ENCODE measurements around the gene PCMTD2.

Gene PCMTD2

DNA sequence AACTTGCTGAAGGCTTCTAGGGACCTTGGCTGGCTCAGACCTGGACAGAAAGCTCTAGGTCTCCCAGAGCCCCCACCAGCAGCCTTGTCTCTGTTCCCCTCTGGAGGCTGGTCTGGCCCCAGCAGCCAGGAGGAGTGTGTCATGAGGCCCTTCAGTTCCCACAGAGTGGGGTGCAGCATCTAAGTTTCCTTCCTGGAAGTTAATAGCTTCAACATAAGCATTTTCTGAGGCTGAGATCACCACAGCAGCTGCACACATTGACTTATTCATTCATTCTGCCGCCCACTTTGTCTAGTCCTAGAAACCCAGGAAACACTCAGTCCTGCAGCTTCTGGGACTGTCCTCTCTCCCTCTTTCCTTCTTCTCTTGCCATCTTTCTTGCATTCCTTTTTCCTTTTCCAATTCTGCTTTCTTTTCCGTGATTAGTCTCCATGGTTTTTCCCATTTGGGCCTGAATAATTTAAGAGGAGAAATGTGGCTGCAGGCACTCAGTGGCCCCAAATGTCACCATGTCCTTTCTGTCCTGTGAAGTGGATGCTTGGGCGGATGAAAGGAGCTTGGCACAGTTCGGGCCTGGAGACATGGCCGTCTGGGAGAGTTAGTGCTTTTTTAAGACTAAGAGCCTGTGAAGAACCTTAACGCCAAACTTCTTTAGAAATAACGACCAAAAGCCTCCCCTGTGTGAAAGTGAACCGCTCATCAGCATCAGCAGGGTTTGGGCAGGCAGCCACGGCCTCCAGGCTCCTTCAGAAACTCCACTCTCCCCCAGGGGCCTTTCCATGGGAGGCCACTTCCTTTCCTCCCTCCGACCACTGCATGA, 31.0 kb upstream of the PCMTD2 start:
- no peak for DNase-seq (ENCODE audit: low read depth)
- no peak for TF ChIP-seq CTCF (IDR thresholded peaks at IDR 0.05; ENCODE audit: insufficient read depth, low read depth, low read length, missing control alignments)

DNA sequence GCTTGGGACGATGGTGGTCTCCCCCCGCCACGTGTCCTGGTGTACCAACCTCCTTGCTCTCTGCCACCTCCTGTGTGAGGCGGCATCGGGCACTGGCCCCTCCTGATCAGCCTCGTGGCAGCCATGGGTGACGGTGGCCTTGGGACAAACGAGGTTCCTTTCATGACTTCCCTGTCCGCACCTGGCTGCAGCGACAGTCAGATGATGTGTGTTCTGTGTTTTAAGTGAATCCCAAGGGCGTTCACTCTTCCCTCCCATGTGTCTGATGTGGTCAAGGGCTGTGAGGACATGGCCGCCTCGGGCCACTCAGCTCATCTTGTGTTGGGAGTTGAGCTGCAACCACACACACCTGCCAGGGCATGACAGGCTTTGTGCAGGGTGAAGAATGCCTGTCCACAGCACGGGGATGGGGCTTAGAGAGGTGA, 30.4 kb upstream of the PCMTD2 start:
- TF ChIP-seq CTCF (IDR thresholded peaks at IDR 0.05; ENCODE audit: insufficient read depth, low read depth, low read length, missing control alignments): no peak
- H3K4me3 ChIP-seq (ENCODE audit: low read depth, low read length): no peak overlapping the region
- DNase-seq (ENCODE audit: low read depth): no peak

More for the DNA sequence above, 31.0 kb upstream of the PCMTD2 start:
- H3K4me3 ChIP-seq (ENCODE audit: low read depth, low read length): no peak overlapping the region

DNA sequence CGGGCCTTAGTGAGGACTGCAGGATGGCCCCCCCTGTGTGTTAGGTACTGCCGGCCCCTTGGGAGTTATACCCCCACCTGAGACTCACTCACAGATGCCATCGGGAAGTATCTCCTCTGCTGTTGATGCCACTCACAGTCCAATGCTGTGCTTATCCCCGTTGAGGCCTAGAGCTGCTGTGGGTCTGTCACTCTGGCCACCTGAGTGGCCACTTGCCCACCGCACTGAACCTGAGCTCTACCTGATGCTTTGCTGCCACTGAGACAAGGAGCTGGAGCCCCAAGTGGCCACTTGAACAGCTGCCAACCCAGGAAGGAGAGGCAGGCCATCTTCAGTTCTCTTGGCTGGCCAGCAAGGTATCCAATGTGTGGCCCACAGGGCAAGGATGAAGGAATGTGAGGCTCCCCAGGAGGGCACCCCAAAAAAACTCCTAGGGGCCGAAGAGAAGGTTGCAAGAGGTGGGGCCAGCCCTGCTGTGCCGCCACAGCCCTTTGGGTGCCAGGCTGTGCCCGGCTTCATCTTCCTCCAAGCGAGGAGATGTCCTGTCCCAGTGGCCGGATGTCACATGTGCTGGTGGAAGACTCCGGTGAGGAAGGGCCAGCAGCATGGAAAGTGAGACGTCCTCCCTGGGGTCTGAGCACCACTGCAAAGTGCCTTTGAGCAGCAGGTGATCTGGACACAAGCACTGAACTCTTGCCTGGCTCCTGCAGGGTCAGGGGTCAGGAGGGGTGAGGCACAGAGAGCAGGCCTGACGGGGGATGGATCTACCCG, 29.5 kb upstream of the PCMTD2 start:
- H3K4me3 ChIP-seq (ENCODE audit: low read depth, low read length): no peak overlapping the region
- no peak for TF ChIP-seq CTCF (IDR thresholded peaks at IDR 0.05; ENCODE audit: insufficient read depth, low read depth, low read length, missing control alignments)
- DNase-seq (ENCODE audit: low read depth): no peak

DNA sequence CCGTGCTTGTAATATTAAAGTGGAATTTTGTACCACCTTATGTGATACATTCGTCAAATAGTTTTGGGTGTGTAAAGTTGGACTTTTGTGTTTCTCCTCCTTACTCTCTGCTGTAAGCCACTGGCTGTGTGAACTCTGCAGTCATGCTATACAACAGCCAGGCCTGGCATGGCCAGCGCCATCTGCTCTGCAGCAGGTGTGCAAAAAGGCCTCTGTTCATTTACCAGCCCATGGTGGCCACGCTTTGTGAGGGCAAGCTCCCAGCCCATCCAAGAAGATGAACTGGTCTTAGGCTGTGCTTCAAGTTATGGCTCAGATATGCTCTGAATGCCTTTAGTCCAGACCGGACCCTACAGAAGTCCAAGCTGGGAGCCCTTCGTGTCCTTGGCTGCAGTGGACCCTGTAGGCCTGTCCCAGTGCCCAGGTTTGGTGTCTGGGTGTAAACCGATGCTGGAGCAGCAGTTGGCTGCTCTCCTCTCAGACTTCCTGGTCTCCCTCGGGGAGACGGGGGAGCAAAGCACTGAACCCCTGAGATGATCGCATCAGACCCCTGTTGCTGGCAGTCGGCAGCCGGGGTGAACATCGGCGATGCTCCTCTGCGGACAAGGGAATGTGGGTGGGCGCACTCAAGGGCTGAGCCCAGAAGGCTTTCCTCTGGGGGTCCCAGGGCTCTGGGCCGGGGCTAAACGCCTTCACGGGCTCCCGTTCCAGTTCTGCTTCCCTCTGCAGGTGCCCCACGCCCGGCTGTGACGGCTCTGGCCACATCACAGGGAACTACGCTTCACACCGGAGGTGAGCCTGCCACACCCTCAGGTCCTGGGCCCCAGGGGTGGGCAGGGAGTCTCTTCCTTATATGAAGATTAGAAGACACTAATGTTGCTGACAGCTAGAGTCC, 28.6 kb upstream of the PCMTD2 start:
- no peak overlapping the region for H3K4me3 ChIP-seq (ENCODE audit: low read depth, low read length)
- DNase-seq (ENCODE audit: low read depth): no peak
- TF ChIP-seq CTCF (IDR thresholded peaks at IDR 0.05; ENCODE audit: insufficient read depth, low read depth, low read length, missing control alignments): no peak

DNA sequence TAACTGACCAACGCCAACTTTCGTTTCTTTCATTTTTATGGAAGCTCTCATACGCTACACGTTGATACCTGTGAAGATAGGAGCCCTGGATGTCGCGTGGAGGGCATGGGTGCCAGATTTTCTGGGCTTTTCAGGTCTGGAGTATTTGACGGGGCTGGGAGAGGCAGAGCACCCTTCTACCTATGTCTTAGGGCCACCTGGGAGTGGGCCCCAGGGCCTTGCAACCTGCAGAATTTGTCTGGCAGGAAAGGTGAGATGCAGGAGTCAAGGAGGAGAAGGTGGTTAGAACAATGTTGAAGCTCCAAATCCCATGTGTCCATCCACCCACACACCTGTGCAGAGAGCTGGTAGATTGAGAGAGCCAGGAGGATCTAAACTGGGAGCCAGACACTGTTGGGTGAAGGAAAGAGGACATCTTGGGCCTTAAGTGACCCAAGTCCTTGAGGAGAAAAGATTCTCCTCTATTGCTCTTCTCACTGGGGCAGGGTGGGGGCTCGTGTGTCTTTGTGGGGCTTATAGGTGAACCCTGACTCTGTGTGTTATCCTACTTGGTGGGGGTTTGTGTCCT, 27.4 kb upstream of the PCMTD2 start:
- no peak overlapping the region for H3K4me3 ChIP-seq (ENCODE audit: low read depth, low read length)
- TF ChIP-seq CTCF (IDR thresholded peaks at IDR 0.05; ENCODE audit: insufficient read depth, low read depth, low read length, missing control alignments): no peak
- DNase-seq (ENCODE audit: low read depth): no peak

DNA sequence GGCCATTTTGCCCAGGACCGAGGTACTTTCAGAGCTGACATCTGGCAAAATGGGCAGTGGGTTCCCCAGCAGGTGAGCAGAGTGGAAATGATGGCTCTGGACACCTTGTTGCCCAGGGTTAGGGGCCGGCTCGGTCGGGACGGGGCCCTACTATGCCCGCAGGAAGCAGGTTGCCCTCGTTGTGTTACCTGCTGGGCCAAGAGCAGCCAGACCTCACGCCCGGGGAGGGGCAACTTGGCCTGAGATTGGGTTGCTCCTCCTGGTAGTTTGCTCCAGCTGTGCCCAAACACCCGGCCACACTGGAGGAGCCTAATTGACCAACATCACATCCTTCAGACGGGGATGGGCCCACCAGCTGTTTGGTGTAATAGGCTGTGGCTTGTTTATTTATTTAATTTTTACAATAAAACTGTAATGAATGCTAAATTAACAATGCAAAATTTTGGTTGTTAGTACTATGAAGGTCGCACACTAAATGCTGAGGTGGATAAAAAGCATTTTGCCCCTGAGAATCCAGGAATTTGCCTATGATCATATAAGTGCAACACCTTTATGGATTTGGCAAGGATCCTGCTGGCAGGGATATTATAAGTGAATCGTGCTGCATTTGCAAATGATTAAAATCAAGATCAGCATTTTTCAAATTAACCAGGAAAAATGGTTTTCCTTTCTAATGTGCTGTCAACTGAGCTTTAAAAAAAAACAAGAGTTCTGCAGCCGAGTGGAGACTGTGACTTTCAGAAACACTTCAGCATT, 26.6 kb upstream of the PCMTD2 start:
- DNase-seq (ENCODE audit: low read depth): no peak
- H3K4me3 ChIP-seq (ENCODE audit: low read depth, low read length): no peak overlapping the region
- TF ChIP-seq CTCF (IDR thresholded peaks at IDR 0.05; ENCODE audit: insufficient read depth, low read depth, low read length, missing control alignments): no peak

All from GM12865 (cell line).